ENCODE data around the gene GAPDHS.

GAPDHS gene

GRCh38 chr19:35558400-35559280 lies 25.4 kb downstream of the GAPDHS start:
- no peak for DNase-seq

GRCh38 chr19:35559281-35559659 lies 26.0 kb downstream of the GAPDHS start:
- DNase-seq: no peak

GRCh38 chr19:35559781-35560180 lies 26.5 kb downstream of the GAPDHS start:
- no peak for DNase-seq

GRCh38 chr19:35560271-35560670 lies 27.0 kb downstream of the GAPDHS start:
- DNase-seq: no peak

- no peak for DNase-seq
Observed at GRCh38 chr19:35560677-35561076, 27.4 kb downstream of the GAPDHS start.

- DNase-seq: no peak
Observed at GRCh38 chr19:35561436-35561835, 28.2 kb downstream of the GAPDHS start.

GRCh38 chr19:35562336-35562735 lies 29.1 kb downstream of the GAPDHS start:
- DNase-seq: no peak

- no peak for DNase-seq
Observed at GRCh38 chr19:35562776-35563175, 29.5 kb downstream of the GAPDHS start.

- no peak for DNase-seq
Observed at GRCh38 chr19:35563207-35563829, 30.1 kb downstream of the GAPDHS start, which contains the start of gene ATP4A. Gene ATP4A (minus strand): TSS chr19:35563658. CDS start chr19:35563629, 29 bp downstream.

- no peak for DNase-seq
Observed at GRCh38 chr19:35565016-35565856, 32.0 kb downstream of the GAPDHS start.

GRCh38 chr19:35566738-35567137 lies 33.5 kb downstream of the GAPDHS start:
- DNase-seq: no peak

- no peak for DNase-seq
Observed at GRCh38 chr19:35569281-35569781, 36.1 kb downstream of the GAPDHS start.

- DNase-seq: no peak
Observed at GRCh38 chr19:35571406-35571965, 38.2 kb downstream of the GAPDHS start.

GRCh38 chr19:35577918-35578317 lies 44.7 kb downstream of the GAPDHS start:
- DNase-seq: no peak

- no peak for DNase-seq
Observed at GRCh38 chr19:35578707-35579106, 45.5 kb downstream of the GAPDHS start.

- DNase-seq: no peak
Observed at GRCh38 chr19:35582760-35583159, 49.5 kb downstream of the GAPDHS start.

- no peak for DNase-seq
Observed at GRCh38 chr19:35585848-35586247, 52.6 kb downstream of the GAPDHS start, which contains the start of gene PMIS2. Gene PMIS2 (plus strand): TSS chr19:35586173. CDS start chr19:35586260, 87 bp downstream.

GRCh38 chr19:35587321-35587720 lies 54.1 kb downstream of the GAPDHS start:
- DNase-seq: no peak

- DNase-seq: no peak
Observed at GRCh38 chr19:35590875-35591274, 57.6 kb downstream of the GAPDHS start.

GRCh38 chr19:35592226-35592625 lies 59.0 kb downstream of the GAPDHS start:
- DNase-seq: peak; percentile 58

Data from NCI-H1694 treated with DMSO at 0.1 percent for 48 hours (cell line).